SIG-M5 treated with dmso at 0.1 percent for 504 hours (cell line): ENCODE data around the gene HYAL3.
A peak's percentile ranks its signal among the peaks of the same experiment; 100 is the strongest.
"Not testable (repeated sequence)": the region's sequence is repeated elsewhere in the genome, so short reads cannot be mapped to it uniquely, and the experiment has no call there.

Source experiments
- DNase-seq: peaks from one replicate; lab custom pipeline; 2025; ENCODE audit not compliant: unreplicated experiment; lab: John Stamatoyannopoulos, UW

The HYAL3 gene

DNA sequence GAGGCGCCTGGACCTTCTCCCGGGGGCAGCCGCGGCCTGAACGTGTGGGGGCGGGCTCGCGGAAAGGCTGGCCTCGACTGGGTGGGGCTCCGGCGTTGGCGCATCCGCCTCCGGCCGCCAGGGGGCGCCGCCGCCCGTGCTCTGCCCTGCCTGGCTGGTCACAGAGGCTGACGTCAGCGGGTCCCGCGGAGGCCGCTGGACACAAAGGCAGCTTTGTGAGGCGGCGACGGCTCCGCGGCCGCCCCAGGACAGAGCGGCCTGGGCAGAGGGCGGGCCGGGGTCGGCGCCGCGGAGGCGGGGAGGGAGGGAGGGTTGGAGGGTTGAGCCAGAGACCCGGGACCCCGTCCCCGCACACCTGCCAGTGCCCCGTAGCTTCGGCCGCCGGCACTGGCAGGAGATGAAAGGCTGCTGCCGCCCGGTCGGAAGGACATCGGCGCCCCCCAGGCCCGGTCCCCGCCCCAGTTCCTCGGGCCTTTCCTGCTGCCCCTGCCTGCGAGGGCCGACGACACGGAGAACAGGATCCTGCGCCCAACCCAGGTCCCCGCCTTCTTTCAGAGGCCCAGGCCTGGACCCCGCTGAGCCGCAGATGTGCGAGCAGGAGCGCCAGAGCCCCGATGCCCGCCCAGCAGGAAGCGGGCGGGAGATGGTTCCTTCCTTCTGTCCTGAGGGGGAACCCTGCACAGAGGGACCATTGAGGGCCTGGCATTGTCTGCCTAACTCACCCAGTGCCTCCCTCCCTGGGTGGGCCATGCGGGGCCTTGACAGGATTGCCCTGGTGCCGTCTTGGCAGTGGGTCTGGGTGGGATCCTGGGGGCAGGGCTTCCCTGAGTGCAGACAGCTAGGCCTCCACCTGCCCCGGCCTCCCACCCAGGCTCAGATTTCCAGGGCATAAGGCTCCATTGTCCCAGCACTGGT lies 38.9 kb downstream of the HYAL3 start:
- peak; percentile 75 for DNase-seq

DNA sequence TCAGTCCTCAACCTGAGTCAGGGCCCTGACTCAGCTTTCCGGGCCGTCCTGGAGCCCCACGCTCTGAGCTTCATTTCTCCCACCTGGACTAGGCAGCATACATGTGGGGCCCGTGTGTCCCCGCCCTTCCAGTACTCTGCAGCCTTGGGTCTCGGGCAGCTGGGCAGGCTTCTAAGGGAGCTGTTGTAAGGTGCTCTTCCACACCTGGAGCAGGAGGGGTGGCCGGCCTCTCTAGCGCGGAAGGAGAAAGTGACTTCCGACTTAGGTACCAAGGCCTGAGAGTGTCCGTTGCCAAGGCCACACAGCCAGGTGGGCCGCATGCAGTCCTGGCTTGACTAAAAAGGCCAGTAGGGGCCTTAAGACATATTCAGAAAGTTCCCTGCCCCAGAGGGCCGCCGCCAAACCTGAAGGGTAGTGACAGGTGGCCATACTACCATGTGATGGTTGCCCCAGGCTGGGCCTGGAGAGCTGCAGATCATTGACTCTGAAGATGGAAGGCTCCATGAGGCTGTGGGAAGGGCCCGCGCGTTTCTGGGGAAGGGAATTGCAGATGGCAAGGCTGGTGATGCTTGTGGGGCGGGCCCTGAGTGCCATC lies 39.7 kb downstream of the HYAL3 start:
- DNase-seq = no peak

DNA sequence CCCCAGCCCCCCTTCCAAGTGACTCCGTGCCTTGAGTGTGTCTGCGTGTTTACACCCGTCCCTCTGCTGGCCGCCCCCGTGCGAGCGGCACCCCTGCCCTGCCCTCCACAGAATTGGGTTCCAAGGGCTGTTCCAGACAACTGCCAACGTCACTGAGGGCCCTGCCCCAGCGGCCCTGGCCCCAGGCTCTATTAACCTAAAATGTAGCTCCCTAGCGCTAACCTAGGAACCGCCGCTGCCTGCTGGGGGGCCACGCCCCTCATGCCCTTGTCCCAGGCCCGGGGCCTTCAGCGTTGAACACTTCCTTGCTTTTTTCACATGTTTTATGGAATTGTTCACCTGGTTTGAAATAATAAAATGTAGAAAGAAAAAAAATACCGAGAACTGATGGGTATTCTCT lies 40.2 kb downstream of the HYAL3 start:
- DNase-seq = no peak

DNA sequence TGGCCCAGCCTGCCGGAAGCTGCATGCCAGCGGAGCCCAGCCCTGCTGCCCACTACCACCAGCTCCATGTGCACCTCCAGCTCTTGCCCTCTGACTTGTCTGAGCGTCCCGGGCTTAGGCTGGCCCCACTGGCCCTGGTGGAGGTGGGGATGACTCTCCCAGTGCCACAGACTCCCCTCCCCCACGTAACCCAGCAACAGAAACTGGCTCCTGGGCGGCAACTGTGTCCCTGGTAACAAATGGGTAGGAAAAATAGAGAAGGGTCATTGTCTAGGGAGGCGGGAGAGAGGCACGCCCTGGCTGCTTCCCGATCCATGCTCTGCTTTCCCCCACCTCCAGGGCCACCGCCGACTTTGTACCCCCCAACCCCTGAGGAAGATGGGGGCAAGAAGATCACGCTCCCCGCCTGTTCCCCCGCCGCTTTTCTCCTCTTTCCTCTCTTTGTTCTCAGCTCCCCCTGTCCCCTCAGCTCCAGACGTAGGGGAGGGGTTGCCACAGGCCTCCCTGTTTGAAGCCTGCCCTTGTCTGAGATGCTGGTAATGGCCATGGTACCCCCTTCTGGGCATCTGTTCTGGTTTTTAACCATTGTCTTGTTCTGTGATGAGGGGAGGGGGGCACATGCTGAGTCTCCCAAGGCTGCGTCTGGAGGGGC lies 41.0 kb downstream of the HYAL3 start:
- DNase-seq = no peak

DNA sequence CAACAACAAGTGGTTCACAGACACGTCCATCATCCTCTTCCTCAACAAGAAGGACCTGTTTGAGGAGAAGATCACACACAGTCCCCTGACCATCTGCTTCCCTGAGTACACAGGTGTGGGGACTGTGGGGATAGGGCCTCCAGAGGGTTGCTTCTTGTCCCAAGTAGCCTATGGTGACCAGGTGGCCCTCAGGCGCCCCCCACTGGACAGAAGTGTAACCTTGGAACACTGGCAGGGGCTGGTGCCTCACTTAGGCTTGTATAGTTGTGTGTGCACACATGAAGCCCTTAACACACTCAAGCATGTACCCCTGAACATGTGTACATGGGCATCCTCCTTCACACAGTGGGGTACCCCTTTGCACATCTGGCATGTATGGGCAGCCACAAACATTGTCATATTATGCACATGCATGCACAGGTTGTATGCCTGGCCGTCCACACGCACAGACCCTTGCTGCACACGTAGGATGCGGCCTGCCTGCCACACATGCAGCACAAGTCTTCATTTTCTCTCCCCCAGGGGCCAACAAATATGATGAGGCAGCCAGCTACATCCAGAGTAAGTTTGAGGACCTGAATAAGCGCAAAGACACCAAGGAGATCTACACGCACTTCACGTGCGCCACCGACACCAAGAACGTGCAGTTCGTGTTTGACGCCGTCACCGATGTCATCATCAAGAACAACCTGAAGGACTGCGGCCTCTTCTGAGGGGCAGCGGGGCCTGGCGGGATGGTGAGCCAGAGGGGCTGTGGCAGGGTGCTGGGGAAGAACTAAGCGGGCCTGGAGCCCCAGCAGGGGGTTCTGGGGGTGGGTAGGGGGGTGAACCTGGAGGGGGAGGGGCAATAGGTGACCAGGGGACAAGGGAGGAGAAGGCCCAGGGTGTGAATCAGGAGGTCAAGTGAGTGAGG lies 42.0 kb downstream of the HYAL3 start:
- DNase-seq = no peak

DNA sequence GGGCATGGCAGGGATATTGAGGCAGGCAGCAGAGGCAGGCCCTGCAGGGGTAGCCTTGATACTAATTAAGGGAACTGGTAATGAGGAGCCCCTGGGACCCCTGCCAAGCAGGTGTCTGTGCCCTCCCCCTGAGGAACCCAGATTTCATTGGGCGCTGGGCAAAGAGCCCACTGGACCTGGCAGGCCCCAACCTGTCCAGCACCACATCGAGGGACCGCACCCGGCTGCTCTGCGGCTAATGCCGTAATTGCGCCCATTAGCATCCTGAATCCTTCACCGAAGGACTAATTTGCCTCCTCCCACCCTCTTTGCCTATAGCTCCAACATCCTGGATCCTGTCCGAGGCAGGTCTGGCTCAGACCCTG lies 44.0 kb downstream of the HYAL3 start:
- DNase-seq = no peak

DNA sequence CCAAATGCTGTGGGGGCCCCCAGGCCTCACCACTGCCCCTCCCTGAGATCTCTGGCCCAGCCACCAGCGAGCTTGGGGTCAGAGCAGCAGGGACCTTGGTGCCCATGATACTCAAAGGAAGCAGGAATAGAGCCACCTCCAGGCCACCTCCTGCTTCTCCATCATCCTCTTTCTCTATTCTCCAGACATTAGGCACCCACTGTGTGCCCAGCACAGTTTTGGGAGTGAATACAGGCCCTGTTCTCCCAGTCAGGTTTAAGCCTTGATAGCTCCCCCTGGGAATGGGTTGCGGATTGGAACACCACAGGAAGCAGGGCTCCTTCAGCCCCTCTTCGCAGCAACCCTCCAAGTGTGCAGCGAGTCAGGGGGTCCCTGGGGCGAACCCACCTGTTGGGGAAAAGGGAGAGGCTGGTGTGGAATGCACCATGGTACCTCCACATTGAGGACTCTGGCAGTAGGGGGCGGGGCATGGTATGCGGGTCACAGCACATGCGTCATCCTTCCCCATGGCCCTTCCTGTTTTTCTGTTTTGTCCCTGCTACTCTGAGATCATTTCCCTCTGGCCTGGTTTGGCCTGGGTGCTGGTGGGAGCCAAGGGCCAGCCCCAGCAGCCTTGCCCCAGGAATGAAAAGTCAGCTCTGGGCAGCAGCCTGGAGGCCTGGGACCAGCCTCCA lies 44.5 kb downstream of the HYAL3 start:
- DNase-seq = peak; percentile 44

DNA sequence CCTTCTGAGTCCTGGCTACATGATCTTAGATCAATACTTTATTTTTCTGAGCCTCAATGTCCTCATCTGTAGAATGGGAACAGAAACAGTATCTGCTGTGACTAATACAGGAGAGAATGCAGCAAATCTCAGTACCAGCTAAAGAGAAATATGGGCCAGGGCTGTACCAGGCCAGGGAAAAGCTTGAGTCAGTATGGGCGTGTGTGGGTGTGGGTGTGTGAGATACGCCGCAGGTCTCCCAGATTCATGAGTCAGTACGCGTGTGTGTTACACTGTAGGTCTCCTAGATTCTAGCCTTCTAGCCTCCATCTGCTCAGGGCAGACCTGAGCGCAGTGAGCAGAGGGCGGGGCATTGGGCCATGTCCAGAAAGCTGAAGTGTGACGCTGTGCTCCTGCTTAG lies 48.0 kb downstream of the HYAL3 start:
- no peak for DNase-seq

DNA sequence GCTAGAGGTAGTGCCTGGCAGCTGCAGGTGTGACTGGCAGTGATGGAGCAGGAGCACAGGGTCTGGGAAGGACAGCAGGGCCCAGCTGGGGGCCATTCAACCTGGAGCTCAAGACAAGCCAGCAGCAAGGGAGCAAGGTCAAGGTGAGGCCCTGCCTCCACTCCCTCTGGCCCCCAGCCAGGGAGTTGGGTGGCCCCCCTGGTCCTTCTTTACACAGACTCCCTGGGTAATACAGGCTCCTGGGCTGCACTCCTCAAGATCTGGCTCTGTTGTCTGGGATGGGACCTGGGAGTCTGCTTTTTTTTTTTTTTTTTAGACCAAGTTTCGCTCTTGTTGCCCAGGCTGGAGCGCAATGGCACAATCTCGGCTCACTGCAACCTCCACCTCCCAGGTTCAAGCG lies 48.7 kb downstream of the HYAL3 start:
- DNase-seq = no peak

DNA sequence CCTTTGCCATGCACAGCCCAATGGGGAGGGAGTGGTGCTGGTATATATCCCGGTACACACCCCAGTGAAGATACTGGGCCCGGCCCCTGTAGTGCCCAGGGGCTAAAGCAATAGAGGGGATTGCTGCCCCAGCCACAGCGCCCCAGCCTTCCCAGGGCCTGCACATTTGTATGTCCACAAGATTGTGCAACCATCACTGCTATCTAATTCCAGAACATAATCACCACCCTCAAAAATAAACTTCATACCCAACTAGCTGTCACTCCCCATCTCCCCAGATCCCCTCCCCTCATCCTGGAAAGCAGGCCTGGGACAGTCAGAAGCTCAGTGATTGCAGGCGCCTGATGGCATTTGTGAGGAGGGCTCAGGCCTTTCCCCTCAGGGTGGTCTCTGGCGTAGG lies 49.7 kb downstream of the HYAL3 start:
- no peak for DNase-seq

DNA sequence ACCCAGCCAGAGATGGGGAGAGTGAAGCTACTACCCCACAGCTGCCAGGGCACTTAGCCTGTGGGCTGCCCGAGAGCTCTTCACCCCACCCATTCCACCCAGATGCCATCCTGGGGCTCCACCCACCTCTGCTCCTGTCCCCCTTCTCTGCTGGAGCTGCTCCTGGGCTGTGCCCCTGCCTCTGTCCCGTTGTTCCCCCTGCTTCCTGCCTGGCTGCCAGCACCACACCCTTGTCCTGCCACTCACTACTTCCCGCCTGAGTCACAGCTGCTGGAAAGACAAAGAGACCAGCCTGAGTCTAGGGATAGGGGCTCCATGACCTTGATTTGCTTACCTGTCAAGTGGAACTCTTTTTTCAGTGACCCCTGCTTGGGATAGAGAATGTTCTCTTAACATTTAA lies 50.8 kb downstream of the HYAL3 start:
- no peak for DNase-seq

DNA sequence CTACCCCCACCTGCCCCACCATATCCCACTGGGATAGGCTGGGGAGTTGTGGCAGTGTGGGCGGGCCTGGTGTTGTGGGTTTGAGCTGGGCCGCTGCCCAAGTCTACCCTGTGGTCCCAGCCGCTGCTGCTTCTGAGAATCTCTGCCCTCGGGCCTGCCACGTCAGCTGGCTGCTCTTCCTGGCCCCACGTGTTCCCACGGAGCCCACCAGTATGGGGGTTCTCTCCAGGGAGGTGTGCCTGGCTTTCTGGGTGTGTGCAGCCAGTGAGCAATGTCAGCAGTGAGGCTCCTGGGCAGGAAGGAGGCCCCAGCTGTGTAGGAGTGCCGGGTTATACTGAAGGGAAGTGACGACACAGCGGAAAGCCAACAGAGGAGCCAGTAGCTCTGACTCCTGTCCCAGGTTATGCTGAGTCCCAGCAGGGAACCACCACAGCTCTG lies 52.7 kb downstream of the HYAL3 start:
- DNase-seq = peak; percentile 73

DNA sequence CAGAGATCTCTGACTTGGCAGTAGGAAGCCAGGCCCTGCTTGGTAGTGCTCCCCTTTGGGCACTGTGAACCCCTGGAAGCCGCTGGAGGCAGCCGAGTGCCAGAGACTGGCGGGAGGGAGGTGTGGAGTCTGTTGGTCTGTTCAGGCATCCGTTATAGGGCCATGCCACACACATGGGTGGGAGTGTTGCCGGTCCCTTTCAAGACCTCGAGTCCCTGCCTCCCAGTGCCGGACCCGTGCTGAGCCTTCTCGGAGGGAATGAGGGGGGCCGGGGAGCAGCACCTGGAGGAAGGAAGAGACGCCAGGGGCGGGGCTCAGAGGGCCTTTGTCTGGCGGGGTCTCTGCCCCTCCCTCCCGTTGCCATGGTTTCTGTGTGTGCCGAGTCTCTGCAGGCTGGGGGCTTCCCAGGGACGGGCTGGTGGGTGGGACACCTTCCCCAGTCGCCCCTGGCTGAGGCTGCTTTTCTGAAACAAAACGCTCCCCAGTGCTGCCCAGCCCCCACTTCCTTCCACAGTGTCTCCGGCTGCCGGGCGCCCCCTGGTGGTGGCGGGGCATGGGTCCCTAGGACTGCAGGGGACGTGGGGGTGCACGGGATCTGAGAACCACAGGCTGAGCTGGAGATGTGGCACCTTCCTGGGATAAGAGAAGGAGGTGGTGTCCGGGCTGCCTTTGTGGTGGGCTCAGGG lies 53.2 kb downstream of the HYAL3 start:
- DNase-seq = peak; percentile 71

DNA sequence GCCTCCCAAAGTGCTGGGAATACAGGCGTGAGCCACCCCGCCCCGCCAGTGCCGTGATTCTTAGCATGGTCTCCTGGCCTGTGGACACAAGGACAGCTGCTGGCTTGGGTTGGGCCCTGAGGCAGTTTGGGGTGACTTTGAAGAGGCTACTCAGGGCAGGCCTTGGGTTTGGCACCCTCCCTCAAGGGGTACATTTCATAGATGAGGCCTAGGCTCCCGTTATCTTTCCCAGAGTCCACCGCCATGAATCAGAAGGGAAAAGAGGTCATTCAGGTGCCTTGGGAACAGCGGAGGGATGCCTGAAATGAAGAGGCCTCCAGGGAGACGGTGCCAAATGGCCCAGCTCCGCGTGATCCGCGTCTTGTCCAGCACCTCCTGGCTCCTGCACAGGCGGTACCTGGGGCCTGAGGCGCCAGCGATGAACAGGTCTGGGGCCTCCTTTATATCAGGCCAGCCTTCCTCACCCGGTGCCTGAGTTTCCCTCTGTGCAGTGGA lies 53.9 kb downstream of the HYAL3 start:
- no peak for DNase-seq

DNA sequence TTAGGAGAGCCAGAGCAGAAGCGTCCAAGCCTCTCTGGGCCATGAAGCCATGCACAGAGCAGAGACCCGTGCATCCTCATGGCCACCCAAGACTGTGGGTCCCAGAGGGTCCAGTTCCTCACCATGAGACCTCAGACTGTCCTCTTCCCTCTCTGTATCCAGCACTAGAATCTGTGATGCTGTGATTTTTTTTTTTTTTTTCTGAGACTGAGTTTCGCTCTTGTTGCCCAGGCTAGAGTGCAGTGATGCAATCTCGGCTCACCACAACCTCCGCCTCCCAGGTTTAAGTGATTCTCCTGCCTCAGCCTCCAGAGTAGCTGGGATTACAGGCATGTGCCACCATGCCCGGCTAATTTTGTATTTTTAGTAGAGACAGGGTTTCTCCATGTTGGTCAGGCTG lies 54.4 kb downstream of the HYAL3 start:
- DNase-seq = not testable (repeated sequence)

DNA sequence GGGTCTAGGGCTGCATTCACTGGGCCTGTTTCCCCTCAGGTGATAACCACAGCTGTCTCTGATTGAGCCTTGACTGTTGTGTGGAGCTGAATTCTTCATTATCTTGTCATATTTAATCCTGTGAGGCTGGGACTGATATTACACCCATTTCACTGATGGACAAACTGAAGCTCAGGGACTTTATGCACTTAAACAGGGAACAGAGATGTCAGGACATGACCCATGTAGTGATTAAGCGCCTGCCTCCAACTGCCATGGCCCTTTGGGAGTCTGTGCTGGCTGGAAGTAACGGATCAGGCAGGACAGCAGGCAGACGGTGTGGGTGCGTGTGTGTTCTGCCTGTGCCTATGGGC lies 55.7 kb downstream of the HYAL3 start:
- no peak for DNase-seq

DNA sequence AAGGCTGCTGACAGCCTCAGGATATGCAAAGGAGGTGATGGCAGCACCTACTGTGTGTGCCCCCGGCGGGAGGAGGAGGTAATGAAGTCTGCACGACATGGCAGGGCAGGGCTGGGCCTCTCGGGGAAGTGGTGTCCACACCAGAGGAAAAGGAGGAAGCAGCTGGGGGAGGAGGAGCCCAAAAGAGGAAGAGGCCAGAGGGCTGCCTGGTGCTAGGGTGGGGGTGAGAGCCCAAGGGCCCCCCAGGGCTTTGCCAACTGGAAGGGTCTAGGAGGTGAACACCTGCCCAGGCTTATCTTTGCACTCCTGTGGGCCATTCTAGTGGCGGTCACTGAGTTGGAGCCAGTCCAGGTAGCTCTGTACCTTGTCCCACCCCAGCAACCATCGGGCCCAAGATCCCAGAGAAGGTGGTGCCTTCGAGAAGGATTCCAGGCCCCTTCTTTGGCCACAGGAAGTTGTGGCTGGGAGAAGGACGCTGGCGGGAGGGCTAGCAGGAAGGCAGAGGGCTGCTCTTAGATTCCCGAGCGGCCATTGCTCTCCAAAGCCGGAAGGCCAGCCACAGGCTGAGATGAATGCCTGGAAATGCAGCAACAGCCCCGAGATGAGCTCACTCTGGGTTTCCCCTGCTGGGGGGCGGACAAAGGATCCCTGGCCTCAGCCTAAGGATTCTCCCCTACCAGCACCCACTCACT lies 56.2 kb downstream of the HYAL3 start:
- peak; percentile 94 for DNase-seq
